Panc1 (cell line): ENCODE results near the gene UBL5. TPM values are rescaled to one million over a fixed set of nuclear protein-coding genes. Genes with fewer than 3 reads are reported as not detected.

Source experiments
- ATAC-seq: fragments of 200-7000 bp; cut with Tn5 transposase; 2 replicates; pipeline ENCODE4 v1.9.1; 2020; ENCODE audit warnings: mild to moderate bottlenecking, moderate library complexity
- BruUV-seq: library from RNA; stranded (reverse); fragments of 400-500 nt; replicated peaks from 2 replicates; lab custom pipeline; 2021; lab: Mats Ljungman, UMichigan
- CTCF ChIA-PET: fragments of 300-600 bp; sonication (Branson Sonifier 250); formaldehyde crosslinking; loops from one replicate; lab custom pipeline; 2022; ENCODE audit warnings: antibody characterized with exemption; lab: Charles Lee
- POLR2A ChIA-PET: fragments of 300-600 bp; sonication (Branson Sonifier 250); formaldehyde crosslinking; loops from one replicate; lab custom pipeline; 2022; ENCODE audit warnings: antibody characterized with exemption; lab: Charles Lee
- DNase-seq: peaks from one replicate; pipeline ENCODE4 v3.0.0-alpha.2; 2010; ENCODE audit warnings: low read depth, low spot score
- H3K27ac ChIP-seq: 2 replicates; pipeline ENCODE4 v1.5.1; 2011; ENCODE audit warnings: mild to moderate bottlenecking, low read length, inconsistent platforms
- H3K27me3 ChIP-seq: fragments of 200-500 bp; sonication (Bioruptor generic); 2 replicates; pipeline ENCODE4 v1.6.0; 2014; ENCODE audit warnings: low read length, inconsistent platforms; ENCODE audit not compliant: control insufficient read depth, insufficient read depth
- H3K36me3 ChIP-seq: fragments of 200-500 bp; sonication (Bioruptor generic); 2 replicates; pipeline ENCODE4 v1.5.1; 2014; ENCODE audit warnings: inconsistent platforms, mild to moderate bottlenecking, low read length, moderate library complexity; ENCODE audit not compliant: control insufficient read depth, insufficient read depth
- H3K4me1 ChIP-seq: 2 replicates; pipeline ENCODE4 v1.5.1; 2011; ENCODE audit warnings: inconsistent platforms, mild to moderate bottlenecking, low read length, moderate library complexity; ENCODE audit not compliant: control insufficient read depth, insufficient read depth
- H3K4me3 ChIP-seq, 2 experiments: 2 replicates each; pipeline ENCODE4 v1.5.1; 2011 to 2012; ENCODE audit warnings: low read depth in 2 of 2, low read length in 2 of 2, mild to moderate bottlenecking in 2 of 2, inconsistent platforms in 1 of 2, moderate library complexity in 1 of 2
- H3K9me3 ChIP-seq: fragments of 200-500 bp; sonication (Bioruptor generic); 2 replicates; pipeline ENCODE4 v1.5.1; 2014; ENCODE audit warnings: low read depth, mild to moderate bottlenecking, inconsistent platforms, low read length, moderate library complexity; ENCODE audit not compliant: control insufficient read depth, insufficient read depth
- CTCF ChIP-seq: fragments of 450-650 bp; IDR thresholded peaks from 2 replicates; pipeline ENCODE4 v1.5.1; 2017; ENCODE audit warnings: mild to moderate bottlenecking
- POLR2AphosphoS5 ChIP-seq: IDR thresholded peaks from 2 replicates; pipeline ENCODE4 v1.6.1; 2012; ENCODE audit warnings: mild to moderate bottlenecking, low read depth, low read length, moderate library complexity
- REST ChIP-seq, 2 experiments: IDR thresholded peaks; 2 replicates each; pipeline ENCODE4 v1.6.1; 2011 to 2012; ENCODE audit warnings: low read depth in 2 of 2, control low read depth in 1 of 2, low read length in 1 of 2, mild to moderate bottlenecking in 1 of 2, moderate library complexity in 1 of 2; ENCODE audit not compliant: insufficient read depth in 1 of 2
- SIN3A ChIP-seq: IDR thresholded peaks from 2 replicates; pipeline ENCODE4 v1.6.1; 2012; ENCODE audit warnings: low read depth, mild to moderate bottlenecking, low read length, moderate library complexity, borderline replicate concordance; ENCODE audit not compliant: insufficient read depth
- TCF7L2 ChIP-seq: IDR thresholded peaks from 2 replicates; pipeline ENCODE4 v1.6.1; 2011; ENCODE audit warnings: mild to moderate bottlenecking, low read depth, low read length, inconsistent platforms
- in situ Hi-C: cut with HindIII; loops from 2 replicates; pipeline ENCODE4 v1.10.0; 2016; ENCODE audit warnings: low sequenced_read_pairs, low pct_unique_long_range_greater_than_20kb
- intact Hi-C: fragments of 100-400 bp; cut with micrococcal nuclease; formaldehyde crosslinking; loops from one replicate; pipeline ENCODE4 v1.10.0; 2022; ENCODE audit not compliant: unreplicated experiment
- total RNA-seq: library from RNA; stranded (reverse); gene quantifications from one replicate; pipeline ENCODE4 v1.2.1, GENCODE V29; 2021; ENCODE audit not compliant: unreplicated experiment

UBL5 gene
- total RNA-seq, 1 experiment from 2014 or later = 379 TPM

- no peak for TF ChIP-seq TCF7L2
- TF ChIP-seq POLR2AphosphoS5 = no peak
- TF ChIP-seq SIN3A = no peak
- TF ChIP-seq REST (IDR thresholded peaks at IDR 0.05; ENCODE audit: insufficient read depth in 1 of 2, low read depth in 2 of 2, low read length in 1 of 2) = no peak
- TF ChIP-seq CTCF = no peak
- Histone ChIP-seq H3K9me3 (no peaks in the 10 kb centered on the region), H3K4me3 (no peak overlapping the region), H3K4me1 (no peaks in the 10 kb centered on the region), H3K36me3 (no peaks in the 10 kb centered on the region), H3K27ac (no peak overlapping the region), H3K27me3 (no peaks in the 10 kb centered on the region)
- ChIA-PET CTCF (no interaction called here), POLR2A (no interaction called here)
- DNase-seq = no peak
- no peak for ATAC-seq
- intact Hi-C loops = no loop called here
- no TSS peak for BruUV-seq
- in situ Hi-C loops = no loop called here
Observed at GRCh38 chr19:9850235-9850959, 22.7 kb downstream of the UBL5 start.

GRCh38 chr19:9854282-9854846 is 26.6 kb downstream of the UBL5 start:
- H3K27me3 ChIP-seq = no peaks in the 10 kb centered on the region
- no peak for DNase-seq
- CTCF ChIA-PET = interaction anchor here (0.5 kb wide), 1 partner anchor 15 kb away, joined by 6 read pairs; no protein-coding TSS in a partner anchor
- TF ChIP-seq REST (IDR thresholded peaks at IDR 0.05; ENCODE audit: insufficient read depth in 1 of 2, low read depth in 2 of 2, low read length in 1 of 2) (no peak), SIN3A (no peak), CTCF (no peak), POLR2AphosphoS5 (no peak), TCF7L2 (no peak)
- H3K36me3 ChIP-seq = no peaks in the 10 kb centered on the region
- H3K4me3 ChIP-seq = no peak overlapping the region
- BruUV-seq = no TSS peak
- POLR2A ChIA-PET = no interaction called here
- no peaks in the 10 kb centered on the region for H3K9me3 ChIP-seq
- ATAC-seq = no peak
- intact Hi-C loops = no loop called here
- no peaks in the 10 kb centered on the region for H3K4me1 ChIP-seq
- no peak overlapping the region for H3K27ac ChIP-seq
- in situ Hi-C loops = no loop called here
